CD4-positive, alpha-beta T cell (primary cell): ENCODE data around the gene NSDHL. TPM values are rescaled to one million over a fixed set of nuclear protein-coding genes. Genes with fewer than 3 reads are reported as not detected.
A peak's percentile ranks its signal among the peaks of the same experiment; 100 is the strongest.

Experiments used
- ATAC-seq: fragments of 200-7000 bp; cut with Tn5 transposase; one replicate; pipeline ENCODE4 v1.10.0; 2022; ENCODE audit warnings: mild to moderate bottlenecking; ENCODE audit not compliant: poor library complexity
- CTCF ChIA-PET: fragments of 350-600 bp; sonication (Branson Sonifier 250); formaldehyde crosslinking; loops from one replicate; lab custom pipeline; 2021; ENCODE audit warnings: antibody characterized with exemption, inconsistent platforms; lab: Charles Lee
- POLR2A ChIA-PET: fragments of 350-600 bp; sonication (Branson Sonifier 250); formaldehyde crosslinking; loops from one replicate; lab custom pipeline; 2021; ENCODE audit warnings: antibody characterized with exemption, inconsistent platforms; lab: Charles Lee
- DNase-seq, 14 experiments: peaks; one replicate each; pipeline ENCODE4 v3.0.0-alpha.2; 2013 to 2020; ENCODE audit warnings: mixed read lengths in 2 of 14
- H3K27ac ChIP-seq, 2 donors: one replicate each; pipeline versions ENCODE4 v1.5.1 to v1.7.0; 2013; ENCODE audit warnings: low read length in 2 of 2, low read depth in 1 of 2, mild to moderate bottlenecking in 1 of 2
- H3K27me3 ChIP-seq, 2 experiments: 1 replicate in 1 of 2; 2 replicates in 1 of 2; pipeline versions ENCODE4 v1.6.1 to v1.7.0; 2013; ENCODE audit warnings: low read length in 2 of 2, control low read depth in 1 of 2, mild to moderate bottlenecking in 1 of 2, moderate library complexity in 1 of 2; ENCODE audit not compliant: insufficient read depth in 2 of 2, control insufficient read depth in 1 of 2
- H3K36me3 ChIP-seq: one replicate; pipeline ENCODE4 v1.6.1; 2013; ENCODE audit warnings: low read length, control low read depth; ENCODE audit not compliant: insufficient read depth
- H3K4me1 ChIP-seq: one replicate; pipeline ENCODE4 v1.6.1; 2013; ENCODE audit warnings: low read length, control low read depth; ENCODE audit not compliant: insufficient read depth
- H3K4me3 ChIP-seq: one replicate; pipeline ENCODE4 v1.5.1; 2013; ENCODE audit warnings: mild to moderate bottlenecking, low read length, moderate library complexity
- H3K9me3 ChIP-seq, 2 experiments: 1 replicate in 1 of 2; 2 replicates in 1 of 2; pipeline versions ENCODE4 v1.6.1 to v1.7.0; 2013; ENCODE audit warnings: low read length in 2 of 2, mild to moderate bottlenecking in 2 of 2, control low read depth in 1 of 2, moderate library complexity in 1 of 2; ENCODE audit not compliant: control insufficient read depth in 1 of 2, insufficient read depth in 1 of 2
- H3K27ac Mint-ChIP-seq: one replicate; pipeline ENCODE4 v1.8.0; 2020; ENCODE audit warnings: mixed read lengths
- H3K27me3 Mint-ChIP-seq: one replicate; pipeline ENCODE4 v1.8.0; 2021; ENCODE audit warnings: mixed read lengths
- H3K36me3 Mint-ChIP-seq: one replicate; pipeline ENCODE4 v1.8.0; 2021; ENCODE audit warnings: low read depth, mixed read lengths
- H3K4me1 Mint-ChIP-seq: one replicate; pipeline ENCODE4 v1.8.0; 2021; ENCODE audit warnings: low read depth, mixed read lengths
- H3K4me3 Mint-ChIP-seq: one replicate; pipeline ENCODE4 v1.8.0; 2020; ENCODE audit warnings: mild to moderate bottlenecking, mixed read lengths
- H3K9me3 Mint-ChIP-seq: one replicate; pipeline ENCODE4 v1.8.0; 2020; ENCODE audit warnings: mixed read lengths
- intact Hi-C, 2 experiments: fragments of 100-400 bp; cut with DNase I in 1 of 2; cut with micrococcal nuclease in 1 of 2; formaldehyde crosslinking; loops; one replicate each; pipeline versions ENCODE4 v1.15.1 to v1.9.0; 2023 to 2025; cut with DNase I, micrococcal nuclease
- total RNA-seq, 174 experiments: library from RNA in 2 of 174; stranded (reverse) in 2 of 174; gene quantifications; one replicate each; pipeline ENCODE4 v1.2.3 and lab custom pipeline; 2021 to 2026
- TF ChIP-seq, protein P1 (sequence below): fragments of 200-600 bp; IDR thresholded peaks from one replicate; pipeline ENCODE4 v1.8.0; 2022; ENCODE audit warnings: antibody characterized with exemption, mild to moderate bottlenecking

Gene NSDHL
- total RNA-seq, 2 experiments from 2014 or later = 2.7 to 2.9 TPM

DNA sequence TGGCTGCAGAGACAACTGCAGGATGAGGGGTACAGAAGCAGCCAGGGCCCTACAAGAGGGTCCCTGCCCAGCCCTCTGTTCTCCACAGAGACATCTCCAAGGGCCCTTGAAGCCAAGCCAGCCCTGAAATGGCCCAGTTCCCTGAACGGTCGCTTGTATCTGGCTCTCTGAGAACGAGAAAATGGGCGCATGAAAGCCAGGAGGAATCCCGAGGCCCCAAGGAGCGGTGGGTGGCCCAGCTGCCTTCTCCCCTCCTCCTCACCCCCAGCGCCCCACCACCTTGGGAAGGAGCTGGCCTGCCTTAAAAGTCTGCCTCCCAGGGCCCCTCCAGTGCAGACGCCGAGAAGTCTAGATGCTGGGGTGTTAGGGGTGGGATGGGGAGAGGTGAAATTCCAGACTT is 72.7 kb downstream of the NSDHL start:
- Mint-ChIP-seq H3K4me3 (no peak overlapping the region), H3K4me1 (no peaks in the 10 kb centered on the region), H3K27me3 (peaks cover 9% of the 10 kb centered on the region), H3K27ac (no peak overlapping the region), H3K9me3 (no peaks in the 10 kb centered on the region), H3K36me3 (no peaks in the 10 kb centered on the region)
- Histone ChIP-seq H3K4me1 (peaks cover 6% of the 10 kb centered on the region), H3K27ac (no peak overlapping the region), H3K9me3 (no peaks in the 10 kb centered on the region), H3K27me3 (peaks cover 2 to 10% of the 10 kb centered on the region in 2 experiments), H3K4me3 (no peak overlapping the region), H3K36me3 (no peaks in the 10 kb centered on the region)
- DNase-seq (no peak), ATAC-seq (no peak)
- TF ChIP-seq, protein P1, sequence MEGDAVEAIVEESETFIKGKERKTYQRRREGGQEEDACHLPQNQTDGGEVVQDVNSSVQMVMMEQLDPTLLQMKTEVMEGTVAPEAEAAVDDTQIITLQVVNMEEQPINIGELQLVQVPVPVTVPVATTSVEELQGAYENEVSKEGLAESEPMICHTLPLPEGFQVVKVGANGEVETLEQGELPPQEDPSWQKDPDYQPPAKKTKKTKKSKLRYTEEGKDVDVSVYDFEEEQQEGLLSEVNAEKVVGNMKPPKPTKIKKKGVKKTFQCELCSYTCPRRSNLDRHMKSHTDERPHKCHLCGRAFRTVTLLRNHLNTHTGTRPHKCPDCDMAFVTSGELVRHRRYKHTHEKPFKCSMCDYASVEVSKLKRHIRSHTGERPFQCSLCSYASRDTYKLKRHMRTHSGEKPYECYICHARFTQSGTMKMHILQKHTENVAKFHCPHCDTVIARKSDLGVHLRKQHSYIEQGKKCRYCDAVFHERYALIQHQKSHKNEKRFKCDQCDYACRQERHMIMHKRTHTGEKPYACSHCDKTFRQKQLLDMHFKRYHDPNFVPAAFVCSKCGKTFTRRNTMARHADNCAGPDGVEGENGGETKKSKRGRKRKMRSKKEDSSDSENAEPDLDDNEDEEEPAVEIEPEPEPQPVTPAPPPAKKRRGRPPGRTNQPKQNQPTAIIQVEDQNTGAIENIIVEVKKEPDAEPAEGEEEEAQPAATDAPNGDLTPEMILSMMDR = no peak
- intact Hi-C loops = no loop called here
- ChIA-PET CTCF (no interaction called here), POLR2A (no interaction called here)

GRCh38 chrX:152904151-152905080 is 73.6 kb downstream of the NSDHL start:
- POLR2A ChIA-PET = no interaction called here
- Histone ChIP-seq H3K36me3 (no peaks in the 10 kb centered on the region), H3K9me3 (no peaks in the 10 kb centered on the region), H3K27ac (no peak overlapping the region), H3K27me3 (peaks cover 2 to 5% of the 10 kb centered on the region in 2 experiments), H3K4me1 (peaks cover 6% of the 10 kb centered on the region), H3K4me3 (no peak overlapping the region)
- CTCF ChIA-PET = no interaction called here
- no peak overlapping the region for H3K27ac Mint-ChIP-seq
- H3K4me3 Mint-ChIP-seq = no peak overlapping the region
- H3K4me1 Mint-ChIP-seq = no peaks in the 10 kb centered on the region
- TF ChIP-seq, protein P1 = peak; percentile 51
- no peaks in the 10 kb centered on the region for H3K9me3 Mint-ChIP-seq
- H3K27me3 Mint-ChIP-seq = peaks cover 9% of the 10 kb centered on the region
- peak; percentile 59 for ATAC-seq
- DNase-seq = peak; percentile 2 to 57 (median 20)
- intact Hi-C loops = no loop called here
- no peaks in the 10 kb centered on the region for H3K36me3 Mint-ChIP-seq

GRCh38 chrX:152905081-152905420 is 74.2 kb downstream of the NSDHL start:
- no peaks in the 10 kb centered on the region for H3K36me3 Mint-ChIP-seq
- DNase-seq (no peak), ATAC-seq (no peak)
- Histone ChIP-seq H3K27me3 (peaks cover 2 to 5% of the 10 kb centered on the region in 2 experiments), H3K27ac (no peak overlapping the region), H3K36me3 (no peaks in the 10 kb centered on the region), H3K9me3 (no peaks in the 10 kb centered on the region), H3K4me1 (peaks cover 6% of the 10 kb centered on the region), H3K4me3 (no peak overlapping the region)
- TF ChIP-seq, protein P1 = no peak
- H3K9me3 Mint-ChIP-seq = no peaks in the 10 kb centered on the region
- CTCF ChIA-PET = no interaction called here
- no peak overlapping the region for H3K27ac Mint-ChIP-seq
- H3K27me3 Mint-ChIP-seq = peaks cover 7% of the 10 kb centered on the region
- H3K4me3 Mint-ChIP-seq = no peak overlapping the region
- intact Hi-C loops = no loop called here
- POLR2A ChIA-PET = no interaction called here
- no peaks in the 10 kb centered on the region for H3K4me1 Mint-ChIP-seq
